Endothelial cell of umbilical vein (primary cell): ENCODE results near the gene PTPRZ1.

Experiments
- POLR2A ChIP-seq: IDR thresholded peaks from 2 replicates; pipeline ENCODE4 v1.6.1; 2012; ENCODE audit warnings: low read depth, mild to moderate bottlenecking, control low read depth, low read length
- POLR2AphosphoS5 ChIP-seq: IDR thresholded peaks from 2 replicates; pipeline ENCODE4 v1.6.1; 2012; ENCODE audit warnings: low read depth, mild to moderate bottlenecking, control low read depth, low read length, moderate library complexity; ENCODE audit not compliant: insufficient read depth
- TF ChIP-seq, protein P1 (sequence below), 2 donors: IDR thresholded peaks; 1 replicate in 1 of 2; 2 replicates in 1 of 2; pipeline ENCODE4 v1.5.1; 2011; ENCODE audit warnings: low read length in 2 of 2, mild to moderate bottlenecking in 2 of 2, moderate library complexity in 2 of 2, control low read depth in 1 of 2, inconsistent platforms in 1 of 2, low read depth in 1 of 2; ENCODE audit not compliant: insufficient read depth in 1 of 2; ENCODE audit errors: extremely low read depth in 1 of 2

DNA sequence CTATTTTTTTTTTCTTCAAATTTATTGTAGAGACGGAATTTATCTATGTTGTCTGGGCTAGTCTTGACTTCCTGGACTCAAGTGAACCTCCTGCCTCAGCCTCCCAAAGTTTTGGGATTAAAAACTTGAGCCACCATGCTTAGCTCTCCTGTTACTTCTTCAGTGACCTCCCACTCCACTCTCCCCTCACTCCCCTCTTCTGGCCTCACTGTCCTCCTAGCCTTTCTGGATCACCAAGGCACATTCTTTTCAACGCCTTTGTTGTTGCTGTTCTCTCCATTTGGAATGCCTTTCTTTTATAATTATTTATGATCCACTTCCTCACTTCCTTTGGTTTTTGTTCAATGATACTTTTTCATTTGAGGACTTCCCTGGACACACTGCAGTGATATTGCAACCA lies 17.9 kb downstream of the PTPRZ1 start:
- TF ChIP-seq, protein P1, sequence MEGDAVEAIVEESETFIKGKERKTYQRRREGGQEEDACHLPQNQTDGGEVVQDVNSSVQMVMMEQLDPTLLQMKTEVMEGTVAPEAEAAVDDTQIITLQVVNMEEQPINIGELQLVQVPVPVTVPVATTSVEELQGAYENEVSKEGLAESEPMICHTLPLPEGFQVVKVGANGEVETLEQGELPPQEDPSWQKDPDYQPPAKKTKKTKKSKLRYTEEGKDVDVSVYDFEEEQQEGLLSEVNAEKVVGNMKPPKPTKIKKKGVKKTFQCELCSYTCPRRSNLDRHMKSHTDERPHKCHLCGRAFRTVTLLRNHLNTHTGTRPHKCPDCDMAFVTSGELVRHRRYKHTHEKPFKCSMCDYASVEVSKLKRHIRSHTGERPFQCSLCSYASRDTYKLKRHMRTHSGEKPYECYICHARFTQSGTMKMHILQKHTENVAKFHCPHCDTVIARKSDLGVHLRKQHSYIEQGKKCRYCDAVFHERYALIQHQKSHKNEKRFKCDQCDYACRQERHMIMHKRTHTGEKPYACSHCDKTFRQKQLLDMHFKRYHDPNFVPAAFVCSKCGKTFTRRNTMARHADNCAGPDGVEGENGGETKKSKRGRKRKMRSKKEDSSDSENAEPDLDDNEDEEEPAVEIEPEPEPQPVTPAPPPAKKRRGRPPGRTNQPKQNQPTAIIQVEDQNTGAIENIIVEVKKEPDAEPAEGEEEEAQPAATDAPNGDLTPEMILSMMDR (IDR thresholded peaks at IDR 0.05; ENCODE audit: extremely low read depth in 1 of 2, insufficient read depth in 1 of 2, low read depth in 1 of 2, low read length in 2 of 2): no peak
- TF ChIP-seq POLR2A (no peak), POLR2AphosphoS5 (no peak)
